Erythroblast (primary cell): Measurements from ENCODE around the gene CSTPP1.

Experiments
- GATA1 ChIP-seq: IDR thresholded peaks from 2 replicates; pipeline ENCODE4 v1.6.1; 2011; ENCODE audit warnings: low read depth, mild to moderate bottlenecking, control low read depth, low read length, moderate library complexity
- POLR2A ChIP-seq: IDR thresholded peaks from 2 replicates; pipeline ENCODE4 v1.6.1; 2011; ENCODE audit warnings: mild to moderate bottlenecking, low read length

GRCh38 chr11:47136327-47136726 lies 199.8 kb downstream of the CSTPP1 start:
- TF ChIP-seq POLR2A (no peak), GATA1 (no peak)
